ENCODE results near the gene SYT14.

DNA sequence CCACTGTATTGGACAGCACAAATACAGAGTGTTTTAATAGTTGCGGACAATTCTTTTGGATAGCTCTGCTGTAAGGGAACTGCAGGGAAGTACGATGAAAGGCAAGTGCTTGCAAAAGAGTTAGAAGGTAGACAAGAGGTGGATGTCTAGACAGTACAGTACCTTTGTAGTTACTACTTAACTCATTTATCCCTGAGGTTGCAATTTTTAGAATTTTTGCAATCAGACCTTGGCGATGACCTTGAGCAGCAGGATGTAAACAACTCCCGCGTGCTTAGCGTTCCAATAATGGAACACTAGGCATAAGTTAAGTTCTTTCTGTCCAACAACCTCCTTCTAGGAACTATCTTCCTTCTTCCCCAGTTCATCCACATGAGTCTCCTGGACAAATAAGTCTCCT, 1.9 kb upstream of the SYT14 start:
- TF ChIP-seq, protein P1, sequence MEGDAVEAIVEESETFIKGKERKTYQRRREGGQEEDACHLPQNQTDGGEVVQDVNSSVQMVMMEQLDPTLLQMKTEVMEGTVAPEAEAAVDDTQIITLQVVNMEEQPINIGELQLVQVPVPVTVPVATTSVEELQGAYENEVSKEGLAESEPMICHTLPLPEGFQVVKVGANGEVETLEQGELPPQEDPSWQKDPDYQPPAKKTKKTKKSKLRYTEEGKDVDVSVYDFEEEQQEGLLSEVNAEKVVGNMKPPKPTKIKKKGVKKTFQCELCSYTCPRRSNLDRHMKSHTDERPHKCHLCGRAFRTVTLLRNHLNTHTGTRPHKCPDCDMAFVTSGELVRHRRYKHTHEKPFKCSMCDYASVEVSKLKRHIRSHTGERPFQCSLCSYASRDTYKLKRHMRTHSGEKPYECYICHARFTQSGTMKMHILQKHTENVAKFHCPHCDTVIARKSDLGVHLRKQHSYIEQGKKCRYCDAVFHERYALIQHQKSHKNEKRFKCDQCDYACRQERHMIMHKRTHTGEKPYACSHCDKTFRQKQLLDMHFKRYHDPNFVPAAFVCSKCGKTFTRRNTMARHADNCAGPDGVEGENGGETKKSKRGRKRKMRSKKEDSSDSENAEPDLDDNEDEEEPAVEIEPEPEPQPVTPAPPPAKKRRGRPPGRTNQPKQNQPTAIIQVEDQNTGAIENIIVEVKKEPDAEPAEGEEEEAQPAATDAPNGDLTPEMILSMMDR (IDR thresholded peaks at IDR 0.05) = no peak
- TF ChIP-seq EZH2phosphoT487 (IDR thresholded peaks at IDR 0.05) = no peak

Measured in neural progenitor cell (in vitro differentiated cells).